ENCODE data around the gene MAST4.

GRCh38 chr5:66969963-66970362 lies 373.8 kb downstream of the MAST4 start:
- TF ChIP-seq REST (IDR thresholded peaks at IDR 0.05; ENCODE audit: borderline replicate concordance in 1 of 2, low read depth in 1 of 2, low read length in 2 of 2) = no peak
- TF ChIP-seq ZKSCAN8 (CRISPR knock-in tag; IDR thresholded peaks at IDR 0.05; ENCODE audit: borderline replicate concordance) = no peak
- TF ChIP-seq POLR2A (IDR thresholded peaks at IDR 0.05; ENCODE audit: insufficient read depth in 1 of 2, low read depth in 2 of 2, low read length in 2 of 2) = no peak
- TF ChIP-seq KLF16 (CRISPR knock-in tag; IDR thresholded peaks at IDR 0.05) = no peak
- no peak for TF ChIP-seq IRF1 (CRISPR knock-in tag; IDR thresholded peaks at IDR 0.05; ENCODE audit: low read depth)
- no peak for TF ChIP-seq CTCF (CRISPR knock-in tag; IDR thresholded peaks at IDR 0.05)
- no peak for TF ChIP-seq HINFP (CRISPR knock-in tag; IDR thresholded peaks at IDR 0.05; ENCODE audit: low read depth)
- TF ChIP-seq ZNF678 (CRISPR knock-in tag; IDR thresholded peaks at IDR 0.05) = no peak
- TF ChIP-seq FIP1L1 (IDR thresholded peaks at IDR 0.05; ENCODE audit: borderline replicate concordance, insufficient read depth, low read depth, low read length) = no peak
- no peak for TF ChIP-seq FOXP1 (IDR thresholded peaks at IDR 0.05)
- no peak for TF ChIP-seq FOXP1 (CRISPR knock-in tag; IDR thresholded peaks at IDR 0.05)
- no peak for TF ChIP-seq HCFC1 (IDR thresholded peaks at IDR 0.05; ENCODE audit: low read depth, low read length)
- TF ChIP-seq MZF1 (CRISPR knock-in tag; IDR thresholded peaks at IDR 0.05; ENCODE audit: borderline replicate concordance) = no peak
- TF ChIP-seq MYC (CRISPR knock-in tag; IDR thresholded peaks at IDR 0.05; ENCODE audit: borderline replicate concordance) = no peak

All from HepG2 (cell line).